K562 (cell line): ENCODE measurements around the gene TIMM9. TPM values are rescaled to one million over a fixed set of nuclear protein-coding genes. Genes with fewer than 3 reads are reported as not detected.

Source experiments
- ATAC-seq: fragments of 200-7000 bp; cut with Tn5 transposase; 3 replicates; pipeline ENCODE4 v1.9.1; 2020; ENCODE audit warnings: moderate library complexity
- BruUV-seq: library from RNA; stranded (reverse); fragments of 400-500 nt; replicated peaks from 2 replicates; lab custom pipeline; 2021; lab: Mats Ljungman, UMichigan
- CTCF ChIA-PET: fragments of 300-600 bp; formaldehyde crosslinking; extraction: SDS; loops from one replicate; lab custom pipeline; 2021; ENCODE audit warnings: low intra/inter-chr PET ratio; lab: Yijun Ruan, JAX
- POLR2A ChIA-PET: fragments of 300-600, 350-650 bp; sonication (Branson Sonifier 250); formaldehyde crosslinking; extraction: SDS; loops from one replicate; lab custom pipeline; 2021; ENCODE audit warnings: antibody characterized with exemption, inconsistent platforms; lab: Yijun Ruan, JAX
- DNase-seq, 4 experiments: peaks; one replicate each; pipeline versions ENCODE4 v3.0.0 to v3.0.0-alpha.2; 2011 to 2018; ENCODE audit warnings: low spot score in 3 of 4, mixed read lengths in 3 of 4; ENCODE audit errors: extremely low read depth in 1 of 4
- FAIRE-seq: peaks from 2 replicates; lab custom pipeline; 2011; peaks lifted over from hg19 to GRCh38; lab: Jason Lieb, UNC
- H2AFZ ChIP-seq: 2 replicates; pipeline ENCODE4 v1.6.0; 2011; ENCODE audit warnings: low read depth, low read length, control low read depth, inconsistent platforms
- H3K27ac ChIP-seq: fragments of 200-600 bp; 3 replicates; pipeline ENCODE4 v1.8.0; 2011; ENCODE audit warnings: low read depth, mild to moderate bottlenecking, control low read depth, inconsistent platforms, low read length, moderate library complexity, mixed read lengths; ENCODE audit errors: extremely low read depth
- H3K27me3 ChIP-seq, 2 experiments: fragments of 300-600 bp in 1 of 2; 2 replicates in 1 of 2; 3 replicates in 1 of 2; pipeline versions ENCODE4 v1.6.0 to v1.8.0; 2011; ENCODE audit warnings: inconsistent platforms in 2 of 2, low read length in 2 of 2, mild to moderate bottlenecking in 1 of 2, mixed read lengths in 1 of 2, moderate library complexity in 1 of 2; ENCODE audit not compliant: control insufficient read depth in 2 of 2, insufficient read depth in 2 of 2
- H3K36me3 ChIP-seq: fragments of 300-600 bp; 3 replicates; pipeline ENCODE4 v1.8.0; 2011; ENCODE audit warnings: mild to moderate bottlenecking, low read length, inconsistent platforms; ENCODE audit not compliant: control insufficient read depth, insufficient read depth
- H3K4me1 ChIP-seq, 2 experiments: fragments of 200-600 bp in 1 of 2; replicated peaks in 1 of 2; 2 replicates in 1 of 2; 3 replicates in 1 of 2; pipeline versions ENCODE4 v1.5.1 to v1.8.0; 2011; ENCODE audit warnings: inconsistent platforms in 2 of 2, low read length in 2 of 2, mild to moderate bottlenecking in 1 of 2, mixed read lengths in 1 of 2, moderate library complexity in 1 of 2; ENCODE audit not compliant: control insufficient read depth in 2 of 2, insufficient read depth in 2 of 2
- H3K4me2 ChIP-seq: 2 replicates; pipeline ENCODE4 v1.6.1; 2011; ENCODE audit warnings: low read length, control low read depth, inconsistent platforms, mixed read lengths; ENCODE audit not compliant: insufficient read depth
- H3K4me3 ChIP-seq: fragments of 200-600 bp; sonication (generic), shearing (Covaris generic); 2 replicates; pipeline ENCODE4 v1.5.1; 2016; ENCODE audit warnings: control low read depth, inconsistent platforms
- H3K79me2 ChIP-seq: fragments of 200-600 bp; 3 replicates; pipeline ENCODE4 v1.8.0; 2011; ENCODE audit warnings: low read length, inconsistent platforms; ENCODE audit not compliant: control insufficient read depth, insufficient read depth
- H3K9ac ChIP-seq, 2 experiments: 2 replicates each; pipeline versions ENCODE4 v1.6.0 to v1.6.1; 2011; ENCODE audit warnings: low read depth in 2 of 2, low read length in 2 of 2, control low read depth in 1 of 2, inconsistent platforms in 1 of 2, mild to moderate bottlenecking in 1 of 2, mixed read lengths in 1 of 2; ENCODE audit not compliant: insufficient read depth in 1 of 2
- H3K9me1 ChIP-seq: one replicate; pipeline ENCODE4 v1.6.0; 2011; ENCODE audit warnings: inconsistent platforms, mild to moderate bottlenecking, low read length, moderate library complexity; ENCODE audit not compliant: control insufficient read depth, insufficient read depth
- H3K9me3 ChIP-seq: replicated peaks from 2 replicates; pipeline ENCODE4 v1.5.1; 2011; ENCODE audit warnings: low read depth, low read length, inconsistent platforms; ENCODE audit not compliant: control insufficient read depth, insufficient read depth
- H4K20me1 ChIP-seq: replicated peaks from 2 replicates; pipeline ENCODE4 v1.6.1; 2011; ENCODE audit warnings: low read length, inconsistent platforms, mixed read lengths; ENCODE audit not compliant: control insufficient read depth, insufficient read depth
- ARID1B ChIP-seq: fragments of 450-650 bp; IDR thresholded peaks from 2 replicates; pipeline ENCODE4 v1.6.1; 2016; ENCODE audit warnings: antibody characterized with exemption, mild to moderate bottlenecking, inconsistent platforms
- CEBPB ChIP-seq: fragments of 450-650 bp; IDR thresholded peaks from 2 replicates; pipeline ENCODE4 v1.6.1; 2016; ENCODE audit warnings: missing genetic modification characterization, missing compliant biosample characterization
- CHCHD3 ChIP-seq: fragments of 250-450 bp; sonication (Bioruptor Pico); IDR thresholded peaks from 2 replicates; pipeline ENCODE4 v2.1.2; 2022; ENCODE audit warnings: mild to moderate bottlenecking
- COPS2 ChIP-seq: fragments of 450-650 bp; conservative IDR thresholded peaks from 2 replicates; pipeline ENCODE4 v1.6.1; 2016; ENCODE audit warnings: mild to moderate bottlenecking, moderate library complexity
- ELF2 ChIP-seq: fragments of 250-450 bp; sonication (Bioruptor Pico); IDR thresholded peaks from 2 replicates; pipeline ENCODE4 v1.5.0; 2021; ENCODE audit warnings: mild to moderate bottlenecking
- ESRRA ChIP-seq: fragments of 450-650 bp; IDR thresholded peaks from 2 replicates; pipeline ENCODE4 v1.6.1; 2014; ENCODE audit warnings: low read depth, mild to moderate bottlenecking, moderate library complexity, borderline replicate concordance
- KDM1A ChIP-seq, 2 experiments: fragments of 450-650 bp; IDR thresholded peaks; 2 replicates each; pipeline ENCODE4 v1.6.1; 2016; ENCODE audit warnings: mild to moderate bottlenecking in 2 of 2
- MEIS2 ChIP-seq: fragments of 450-650 bp; IDR thresholded peaks from 2 replicates; pipeline ENCODE4 v1.6.1; 2014; ENCODE audit warnings: mild to moderate bottlenecking; ENCODE audit not compliant: partially characterized antibody
- RCOR1 ChIP-seq, 2 experiments: IDR thresholded peaks; 2 replicates each; pipeline ENCODE4 v1.6.1; 2012; ENCODE audit warnings: low read depth in 2 of 2, low read length in 2 of 2, borderline replicate concordance in 1 of 2, improper control_type of control experiment in 1 of 2
- YY1 ChIP-seq, 3 experiments: IDR thresholded peaks; 2 replicates each; pipeline ENCODE4 v1.6.1; 2011; ENCODE audit warnings: low read length in 2 of 3, mild to moderate bottlenecking in 2 of 3, moderate library complexity in 2 of 3, borderline replicate concordance in 1 of 3, control low read depth in 1 of 3, low read depth in 1 of 3; ENCODE audit not compliant: insufficient read depth in 3 of 3, insufficient replicate concordance in 2 of 3, control insufficient read depth in 1 of 3, insufficient read length in 1 of 3; ENCODE audit errors: extremely low read depth in 1 of 3
- ZNF408 ChIP-seq: fragments of 250-450 bp; sonication (Bioruptor Pico); IDR thresholded peaks from 2 replicates; pipeline ENCODE4 v1.4.0; 2020; ENCODE audit warnings: low read depth, mild to moderate bottlenecking, moderate library complexity
- ZNF644 ChIP-seq: fragments of 200-800 bp; sonication (Bioruptor generic); IDR thresholded peaks from 2 replicates; pipeline ENCODE4 v1.6.1; 2016; ENCODE audit warnings: low read depth, missing genetic modification characterization, missing compliant biosample characterization
- WGBS: fragments of 100-300 bp; shearing (Covaris generic); methylation state at CpG from one replicate; pipeline ENCODE4 v1.1.6; 2016; ENCODE audit warnings: low coverage, mixed read lengths; ENCODE audit not compliant: insufficient coverage; ENCODE audit errors: missing lambda C conversion rate; 5-methylcytosine and 5-hydroxymethylcytosine counted together
- in situ Hi-C: fragments of 300-500 bp; cut with MboI; formaldehyde crosslinking; loops from 4 replicates; pipeline ENCODE4 v1.15.0; 2018; ENCODE audit warnings: inconsistent platforms, mixed read lengths
- intact Hi-C: fragments of 100-400 bp; cut with micrococcal nuclease; formaldehyde crosslinking; loops from 2 replicates; pipeline ENCODE4 v1.14.2; 2022
- polyA plus RNA-seq, 8 experiments: library from polyadenylated mRNA; depleted of rRNA in 4 of 8; stranded (reverse) in 5 of 8; unstranded in 3 of 8; fragments of >200 nt; fragmentation: Nextera tagmentation in 2 of 8; fragmentation: Illumina TruSeq in 1 of 8; extraction: Ambion mirVana in 2 of 8; extraction: Trizol in 1 of 8; gene quantifications; 2 replicates each; pipeline versions ENCODE4 v1.2.1 to v1.2.3, GENCODE V29; 2011 to 2014; ENCODE audit warnings: inconsistent platforms in 1 of 8, missing spikeins in 1 of 8
- total RNA-seq, 7 experiments: library from RNA; depleted of rRNA in 6 of 7; stranded (reverse); fragments of >200 nt in 6 of 7; fragmentation: Illumina TruSeq in 2 of 7; extraction: Trizol in 2 of 7; gene quantifications; 2 replicates each; pipeline versions ENCODE4 v1.2.1 to v1.2.3, GENCODE V29; 2011 to 2021; ENCODE audit warnings: low replicate concordance in 1 of 7
- TF ChIP-seq, protein P1 (sequence below): fragments of 250-450 bp; sonication (Bioruptor Pico); IDR thresholded peaks from 2 replicates; pipeline ENCODE4 v1.4.0; 2020
- TF ChIP-seq, protein P2 (sequence below): fragments of 450-650 bp; IDR thresholded peaks from 2 replicates; pipeline ENCODE4 v1.6.1; 2016

Gene TIMM9
- total and polyA plus RNA-seq, 9 of the 15 experiments (the other 6 are each of a cell fraction or from before 2014, with no cell fraction given) = 28.0 to 101 (median 54.3) TPM

- peak; percentile 56 for FAIRE-seq
- peaks cover 80% of the 10 kb centered on the region for H3K36me3 ChIP-seq
- POLR2A ChIA-PET = no interaction called here
These were observed 12.5 kb downstream of the TIMM9 start for GRCh38 chr14:58414845-58415244.

DNA sequence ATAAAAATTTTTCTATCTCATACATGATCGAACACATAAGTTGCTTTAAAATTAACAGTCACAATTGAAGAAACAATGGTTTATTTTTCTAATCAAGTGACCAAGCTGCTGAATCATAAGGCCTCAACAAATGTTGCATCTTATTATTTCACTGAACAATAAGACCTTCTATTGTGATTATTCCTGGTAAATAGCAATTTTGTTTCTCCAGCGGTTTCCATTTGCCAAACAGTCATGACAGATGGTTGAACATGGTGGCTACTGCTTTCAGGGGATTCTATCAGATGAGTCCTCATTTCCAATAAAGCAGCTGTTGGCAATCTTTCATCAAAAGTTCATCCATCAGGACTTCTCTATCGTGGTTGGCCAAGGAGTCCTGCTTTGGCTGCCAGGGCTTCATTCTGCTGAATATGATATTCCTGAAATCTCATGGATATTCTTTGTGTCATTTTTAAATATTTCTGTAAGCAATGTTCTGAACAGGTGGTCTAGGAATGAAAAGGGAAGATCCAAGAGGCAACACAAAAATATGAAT, 18.6 kb downstream of the TIMM9 start:
- TF ChIP-seq YY1 (IDR thresholded peaks at IDR 0.05; ENCODE audit: borderline replicate concordance in 1 of 3, control insufficient read depth in 1 of 3, extremely low read depth in 1 of 3, insufficient read depth in 3 of 3, insufficient read length in 1 of 3, insufficient replicate concordance in 2 of 3, low read depth in 1 of 3, low read length in 2 of 3) (no peak), CHCHD3 (CRISPR knock-in tag) (no peak), ZNF408 (CRISPR knock-in tag) (no peak), RCOR1 (IDR thresholded peaks at IDR 0.05; ENCODE audit: borderline replicate concordance in 1 of 2, low read depth in 2 of 2, low read length in 2 of 2) (no peak), ARID1B (no peak), ELF2 (CRISPR knock-in tag) (no peak), CEBPB (no peak), KDM1A (IDR thresholded peaks at IDR 0.05) (no peak), ESRRA (no peak), COPS2 (no peak)
- TF ChIP-seq, protein P1, sequence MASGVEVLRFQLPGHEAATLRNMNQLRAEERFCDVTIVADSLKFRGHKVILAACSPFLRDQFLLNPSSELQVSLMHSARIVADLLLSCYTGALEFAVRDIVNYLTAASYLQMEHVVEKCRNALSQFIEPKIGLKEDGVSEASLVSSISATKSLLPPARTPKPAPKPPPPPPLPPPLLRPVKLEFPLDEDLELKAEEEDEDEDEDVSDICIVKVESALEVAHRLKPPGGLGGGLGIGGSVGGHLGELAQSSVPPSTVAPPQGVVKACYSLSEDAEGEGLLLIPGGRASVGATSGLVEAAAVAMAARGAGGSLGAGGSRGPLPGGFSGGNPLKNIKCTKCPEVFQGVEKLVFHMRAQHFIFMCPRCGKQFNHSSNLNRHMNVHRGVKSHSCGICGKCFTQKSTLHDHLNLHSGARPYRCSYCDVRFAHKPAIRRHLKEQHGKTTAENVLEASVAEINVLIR = no peak
- intact Hi-C loops (no loop called here), in situ Hi-C loops (no loop called here)
- ChIA-PET CTCF (no interaction called here), POLR2A (no interaction called here)
- no peak overlapping the region for H3K4me3 ChIP-seq
- ATAC-seq (no peak), FAIRE-seq (no peak), DNase-seq (no peak)
- no peaks in the 10 kb centered on the region for H3K4me1 ChIP-seq
- peaks cover 59% of the 10 kb centered on the region; the same call in 2 of the 3 replicates for H3K36me3 ChIP-seq
- H2AFZ ChIP-seq = no peak overlapping the region
- H4K20me1 ChIP-seq = no peaks in the 10 kb centered on the region
- no peaks in the 10 kb centered on the region for H3K9me3 ChIP-seq
- no peak overlapping the region for H3K9ac ChIP-seq
- H3K79me2 ChIP-seq = peaks cover 7% of the 10 kb centered on the region; the same call in 2 of the 3 replicates
- no peak overlapping the region for H3K27ac ChIP-seq
- TSS peak; percentile 28 for BruUV-seq
- WGBS = 97% methylated on average over 3 of the region's 3 CpGs
- no peaks in the 10 kb centered on the region for H3K9me1 ChIP-seq
- no peaks in the 10 kb centered on the region for H3K27me3 ChIP-seq
- no peak overlapping the region for H3K4me2 ChIP-seq

More at GRCh38 chr14:58414845-58415244, 12.5 kb downstream of the TIMM9 start:
- no peak overlapping the region for H3K9ac ChIP-seq
- in situ Hi-C loops = no loop called here
- no peaks in the 10 kb centered on the region for H3K9me1 ChIP-seq
- TF ChIP-seq, protein P2, sequence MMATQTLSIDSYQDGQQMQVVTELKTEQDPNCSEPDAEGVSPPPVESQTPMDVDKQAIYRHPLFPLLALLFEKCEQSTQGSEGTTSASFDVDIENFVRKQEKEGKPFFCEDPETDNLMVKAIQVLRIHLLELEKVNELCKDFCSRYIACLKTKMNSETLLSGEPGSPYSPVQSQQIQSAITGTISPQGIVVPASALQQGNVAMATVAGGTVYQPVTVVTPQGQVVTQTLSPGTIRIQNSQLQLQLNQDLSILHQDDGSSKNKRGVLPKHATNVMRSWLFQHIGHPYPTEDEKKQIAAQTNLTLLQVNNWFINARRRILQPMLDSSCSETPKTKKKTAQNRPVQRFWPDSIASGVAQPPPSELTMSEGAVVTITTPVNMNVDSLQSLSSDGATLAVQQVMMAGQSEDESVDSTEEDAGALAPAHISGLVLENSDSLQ = peak; percentile 48; the same call in 1 of the 2 replicates
- TF ChIP-seq MEIS2 (peak; percentile 51), ZNF644 (no peak)
- H4K20me1 ChIP-seq = no peaks in the 10 kb centered on the region
- no peak overlapping the region for H2AFZ ChIP-seq
- no peaks in the 10 kb centered on the region; a peak in 1 of 5 replicates for H3K4me1 ChIP-seq
- no peak overlapping the region for H3K4me3 ChIP-seq
- H3K27me3 ChIP-seq = no peaks in the 10 kb centered on the region
- H3K4me2 ChIP-seq = no peak overlapping the region
- CTCF ChIA-PET = no interaction called here
- intact Hi-C loops = no loop called here
- DNase-seq (peak in 2 of 4 experiments; percentile 22 to 36), ATAC-seq (peak; percentile 82)
- H3K9me3 ChIP-seq = no peaks in the 10 kb centered on the region; the same call in none of the 2 replicates
- H3K79me2 ChIP-seq = peaks cover 44% of the 10 kb centered on the region
- no peak overlapping the region for H3K27ac ChIP-seq
- WGBS = 100% methylated on average over 1 of the region's 1 CpG
- BruUV-seq = no TSS peak
